Endothelial cell of umbilical vein (primary cell): ENCODE measurements around the gene ANKFN1. TPM values are rescaled to one million over a fixed set of nuclear protein-coding genes. Genes with fewer than 3 reads are reported as not detected.

Source experiments
- BruUV-seq: library from RNA; stranded (reverse); fragments of 400-500 nt; replicated peaks from 2 replicates; lab custom pipeline; 2021; lab: Mats Ljungman, UMichigan
- CTCF ChIA-PET: fragments of 300-600, 350-600 bp; sonication (Branson Sonifier 250); formaldehyde crosslinking; loops from one replicate; lab custom pipeline; 2021; ENCODE audit warnings: antibody characterized with exemption, inconsistent platforms; lab: Charles Lee
- POLR2A ChIA-PET: fragments of 300-600, 350-600 bp; sonication (Branson Sonifier 250); formaldehyde crosslinking; loops from one replicate; lab custom pipeline; 2021; ENCODE audit warnings: antibody characterized with exemption, inconsistent platforms; lab: Charles Lee
- DNase-seq: peaks from one replicate; pipeline ENCODE4 v3.0.0-alpha.2; 2011; ENCODE audit warnings: low read depth, low spot score
- FAIRE-seq: peaks from 2 replicates; lab custom pipeline; 2011; peaks lifted over from hg19 to GRCh38; lab: Jason Lieb, UNC
- H2AFZ ChIP-seq: 2 replicates; pipeline ENCODE4 v1.6.0; 2012; ENCODE audit warnings: low read depth, low read length, control low read depth, inconsistent platforms
- H3K27ac ChIP-seq: 2 replicates; pipeline ENCODE4 v1.5.1; 2011; ENCODE audit warnings: low read depth, mild to moderate bottlenecking, control low read depth, low read length, moderate library complexity; ENCODE audit not compliant: insufficient read depth
- H3K27me3 ChIP-seq, 2 experiments: 2 replicates each; pipeline versions ENCODE4 v1.6.0 to v1.6.1; 2011; ENCODE audit warnings: low read length in 2 of 2, mixed read lengths in 1 of 2; ENCODE audit not compliant: control insufficient read depth in 2 of 2, insufficient read depth in 2 of 2
- H3K36me3 ChIP-seq, 2 experiments: 2 replicates in 1 of 2; 3 replicates in 1 of 2; pipeline ENCODE4 v1.5.1; 2011; ENCODE audit warnings: low read length in 2 of 2, mild to moderate bottlenecking in 1 of 2, moderate library complexity in 1 of 2; ENCODE audit not compliant: control insufficient read depth in 2 of 2, insufficient read depth in 2 of 2; ENCODE audit errors: extremely low read depth in 1 of 2
- H3K4me1 ChIP-seq: 3 replicates; pipeline ENCODE4 v1.5.1; 2011; ENCODE audit warnings: mild to moderate bottlenecking, low read length; ENCODE audit not compliant: control insufficient read depth, insufficient read depth; ENCODE audit errors: extremely low read depth
- H3K4me2 ChIP-seq: 2 replicates; pipeline ENCODE4 v1.6.1; 2011; ENCODE audit warnings: low read length, control low read depth, mixed read lengths; ENCODE audit not compliant: insufficient read depth
- H3K4me3 ChIP-seq, 3 experiments: fragments of 200-600 bp in 1 of 3; sonication (generic), shearing (Covaris generic) in 1 of 3; replicated peaks in 1 of 3; 2 replicates each; pipeline ENCODE4 v1.5.1; 2011 to 2016; ENCODE audit warnings: control low read depth in 3 of 3, low read length in 3 of 3, mild to moderate bottlenecking in 2 of 3, inconsistent platforms in 1 of 3, low read depth in 1 of 3, moderate library complexity in 1 of 3; ENCODE audit not compliant: insufficient read depth in 1 of 3
- H3K79me2 ChIP-seq: 2 replicates; pipeline ENCODE4 v1.6.0; 2012; ENCODE audit warnings: low read length, inconsistent platforms; ENCODE audit not compliant: control insufficient read depth, insufficient read depth
- H3K9ac ChIP-seq: replicated peaks from 2 replicates; pipeline ENCODE3; 2011; ENCODE audit warnings: low read length, control low read depth; ENCODE audit not compliant: insufficient read depth; ENCODE audit errors: extremely low read depth
- H3K9me1 ChIP-seq: replicated peaks from 3 replicates; pipeline ENCODE4 v1.6.0; 2011; ENCODE audit warnings: mild to moderate bottlenecking, low read length; ENCODE audit not compliant: control insufficient read depth, insufficient read depth; ENCODE audit errors: extremely low read depth
- H3K9me3 ChIP-seq: replicated peaks from 2 replicates; pipeline ENCODE4 v1.5.1; 2012; ENCODE audit warnings: low read length, inconsistent platforms; ENCODE audit not compliant: control insufficient read depth, insufficient read depth
- H4K20me1 ChIP-seq: replicated peaks from 2 replicates; pipeline ENCODE3; 2011; ENCODE audit warnings: mild to moderate bottlenecking, low read length; ENCODE audit not compliant: control insufficient read depth, insufficient read depth; ENCODE audit errors: extremely low read depth
- CTCF ChIP-seq, 2 donors: IDR thresholded peaks; 1 replicate in 1 of 2; 2 replicates in 1 of 2; pipeline ENCODE4 v1.5.1; 2011; ENCODE audit warnings: low read length in 2 of 2, mild to moderate bottlenecking in 2 of 2, moderate library complexity in 2 of 2, control low read depth in 1 of 2, inconsistent platforms in 1 of 2, low read depth in 1 of 2; ENCODE audit not compliant: insufficient read depth in 1 of 2; ENCODE audit errors: extremely low read depth in 1 of 2
- EZH2 ChIP-seq: IDR thresholded peaks from 2 replicates; pipeline ENCODE4 v1.6.1; 2012; ENCODE audit warnings: borderline replicate concordance, low read depth, mild to moderate bottlenecking, moderate library complexity, low read length, inconsistent platforms; ENCODE audit not compliant: severe bottlenecking
- FOS ChIP-seq: IDR thresholded peaks from 2 replicates; pipeline ENCODE4 v1.6.1; 2011; ENCODE audit warnings: mild to moderate bottlenecking, low read length, moderate library complexity, borderline replicate concordance; ENCODE audit not compliant: insufficient read depth
- GATA2 ChIP-seq: IDR thresholded peaks from 2 replicates; pipeline ENCODE4 v1.7.0; 2011; ENCODE audit warnings: low read depth, mild to moderate bottlenecking, moderate library complexity, mixed read lengths, low read length; ENCODE audit not compliant: insufficient read length, insufficient read depth
- JUN ChIP-seq: IDR thresholded peaks from 2 replicates; pipeline ENCODE4 v1.6.1; 2011; ENCODE audit warnings: borderline replicate concordance, low read depth; ENCODE audit not compliant: insufficient read length, insufficient read depth
- MYC ChIP-seq: IDR thresholded peaks from one replicate; pipeline ENCODE4 v1.6.1; 2011; ENCODE audit warnings: mild to moderate bottlenecking, low read depth, low read length
- POLR2A ChIP-seq: IDR thresholded peaks from 2 replicates; pipeline ENCODE4 v1.6.1; 2012; ENCODE audit warnings: low read depth, mild to moderate bottlenecking, control low read depth, low read length
- POLR2AphosphoS5 ChIP-seq: IDR thresholded peaks from 2 replicates; pipeline ENCODE4 v1.6.1; 2012; ENCODE audit warnings: low read depth, mild to moderate bottlenecking, control low read depth, low read length, moderate library complexity; ENCODE audit not compliant: insufficient read depth
- dilution Hi-C: fragments of 300-500 bp; cut with MboI; formaldehyde crosslinking; loops from one replicate; pipeline ENCODE4 v1.15.0; 2019; ENCODE audit warnings: low sequenced_read_pairs; ENCODE audit not compliant: extremely low pct_ligation_motif_present
- intact Hi-C: fragments of 100-400 bp; cut with micrococcal nuclease; formaldehyde crosslinking; loops from one replicate; pipeline ENCODE4 v1.10.0; 2022
- polyA plus RNA-seq, 4 experiments: library from polyadenylated mRNA; depleted of rRNA in 3 of 4; stranded (reverse) in 3 of 4; unstranded in 1 of 4; fragments of >200 nt; gene quantifications; 2 replicates each; pipeline versions ENCODE4 v1.2.1 to v1.2.3, GENCODE V29; 2011 to 2012; ENCODE audit warnings: missing spikeins in 1 of 4
- total RNA-seq: library from RNA; stranded (reverse); gene quantifications from 2 replicates; pipeline ENCODE4 v1.2.3, GENCODE V29; 2021
- TF ChIP-seq, protein P1 (sequence below): IDR thresholded peaks from 2 replicates; pipeline ENCODE4 v1.6.1; 2011; ENCODE audit not compliant: insufficient read depth, insufficient read length

The ANKFN1 gene
- total and polyA plus RNA-seq, 2 donors (not counting 3 experiments of a cell fraction or from before 2014, with no cell fraction given), result 0.15 TPM; not detected in 1

DNA sequence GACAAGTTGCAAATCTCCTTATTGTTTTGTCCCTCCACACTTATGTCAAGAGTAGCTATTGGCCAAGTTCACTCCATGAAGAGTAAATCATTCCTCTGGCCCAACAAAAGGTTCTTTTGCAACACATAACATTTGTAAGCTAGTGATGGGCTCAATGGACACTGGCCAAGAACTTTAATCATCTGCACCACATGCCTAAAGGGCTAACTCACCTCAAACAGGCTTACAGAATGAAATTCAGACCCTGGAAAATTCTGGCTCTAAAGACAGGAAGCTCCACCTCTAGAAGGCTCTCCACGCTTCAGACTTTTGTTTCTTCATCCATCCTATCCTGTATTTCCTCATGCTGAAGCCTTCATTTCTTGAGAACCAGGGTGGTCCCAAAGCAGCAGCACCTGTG is 10.9 kb upstream of the ANKFN1 start:
- H3K9ac ChIP-seq, result no peak overlapping the region
- no TSS peak for BruUV-seq

More for the DNA sequence above, 10.9 kb upstream of the ANKFN1 start:
- H3K27me3 ChIP-seq, result no peaks in the 10 kb centered on the region
- FAIRE-seq (no peak), DNase-seq (no peak)
- dilution Hi-C loops (no loop called here), intact Hi-C loops (loop anchor here (5.0 kb wide), 1 partner anchor 40 kb away; no protein-coding TSS in a partner anchor)
- H3K36me3 ChIP-seq, result no peaks in the 10 kb centered on the region
- H3K27ac ChIP-seq, result no peak overlapping the region
- no peaks in the 10 kb centered on the region for H3K9me1 ChIP-seq
- ChIA-PET POLR2A (no interaction called here), CTCF (no interaction called here)
- no peaks in the 10 kb centered on the region for H3K9me3 ChIP-seq
- no peak overlapping the region for H3K4me2 ChIP-seq
- TF ChIP-seq FOS (no peak), EZH2 (no peak), POLR2AphosphoS5 (no peak), CTCF (IDR thresholded peaks at IDR 0.05; ENCODE audit: extremely low read depth in 1 of 2, insufficient read depth in 1 of 2, low read depth in 1 of 2, low read length in 2 of 2) (no peak), MYC (no peak), JUN (no peak), POLR2A (no peak), GATA2 (no peak)
- TF ChIP-seq, protein P1, sequence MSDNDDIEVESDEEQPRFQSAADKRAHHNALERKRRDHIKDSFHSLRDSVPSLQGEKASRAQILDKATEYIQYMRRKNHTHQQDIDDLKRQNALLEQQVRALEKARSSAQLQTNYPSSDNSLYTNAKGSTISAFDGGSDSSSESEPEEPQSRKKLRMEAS, result no peak
- no peaks in the 10 kb centered on the region for H3K4me1 ChIP-seq
- no peaks in the 10 kb centered on the region for H4K20me1 ChIP-seq
- no peak overlapping the region for H2AFZ ChIP-seq
- no peak overlapping the region for H3K4me3 ChIP-seq
- H3K79me2 ChIP-seq, result no peaks in the 10 kb centered on the region
